Fibroblast of peridontal ligament (primary cell): ENCODE measurements around the gene PTPRD.

Source experiments
- DNase-seq: peaks from one replicate; pipeline ENCODE4 v3.0.0-alpha.2; 2010; ENCODE audit errors: extremely low read depth

The PTPRD gene

DNA sequence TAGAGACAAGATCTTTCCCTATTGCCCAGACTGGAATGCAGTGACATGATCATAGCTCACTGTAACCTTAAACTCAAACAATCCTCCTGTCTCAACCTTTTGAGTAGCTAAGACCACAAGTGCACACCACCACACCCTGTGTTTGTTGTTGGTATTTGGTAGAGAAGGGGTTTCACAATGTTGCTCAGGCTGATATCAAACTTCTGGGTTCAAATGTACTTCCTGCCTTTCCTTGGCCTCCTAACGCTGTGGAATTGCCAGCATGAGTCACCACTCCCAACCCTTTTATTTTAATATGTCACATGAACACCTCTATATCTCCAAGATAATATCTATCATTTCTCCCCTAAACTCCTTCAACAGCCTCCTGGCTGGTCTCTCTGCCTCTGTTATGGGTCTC, 719.0 kb downstream of the PTPRD start:
- no peak for DNase-seq

DNA sequence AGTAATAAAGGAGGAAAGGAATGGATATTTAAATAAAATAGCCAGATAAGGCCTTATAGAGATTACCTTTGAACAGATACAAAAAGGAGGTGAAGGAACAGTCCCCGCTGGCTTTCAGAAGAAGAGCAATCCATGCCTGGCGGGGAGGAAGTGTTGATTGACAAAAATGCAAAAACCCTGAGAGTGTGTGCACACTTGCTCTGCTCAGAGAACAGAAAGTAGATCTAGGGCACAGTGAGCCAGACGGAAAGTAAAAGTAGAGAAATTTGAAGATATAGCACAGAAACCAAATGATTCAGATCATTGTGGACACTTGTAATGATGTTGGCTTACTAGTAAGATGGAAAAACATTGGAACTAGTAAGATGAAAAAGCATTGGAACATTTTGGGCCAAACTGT, 720.6 kb downstream of the PTPRD start:
- DNase-seq, result no peak

DNA sequence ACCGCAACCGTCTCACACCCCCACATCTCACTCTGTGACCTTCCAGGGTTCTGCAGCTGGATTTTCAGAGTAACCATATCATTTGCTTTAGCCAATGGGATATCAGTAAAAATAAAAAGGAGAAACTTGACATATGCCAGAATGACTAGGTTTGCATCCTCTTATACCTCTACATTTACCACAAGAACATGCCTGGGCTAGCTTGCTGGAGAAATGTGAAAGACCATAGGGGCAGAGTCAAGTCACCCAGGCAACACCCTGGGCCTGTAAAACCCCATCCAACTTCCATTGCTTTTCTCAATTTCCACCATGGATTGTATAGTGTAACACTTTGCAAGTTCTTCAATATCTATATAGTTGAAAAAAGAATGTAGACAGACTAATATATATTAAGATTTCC, 731.1 kb downstream of the PTPRD start:
- no peak for DNase-seq

DNA sequence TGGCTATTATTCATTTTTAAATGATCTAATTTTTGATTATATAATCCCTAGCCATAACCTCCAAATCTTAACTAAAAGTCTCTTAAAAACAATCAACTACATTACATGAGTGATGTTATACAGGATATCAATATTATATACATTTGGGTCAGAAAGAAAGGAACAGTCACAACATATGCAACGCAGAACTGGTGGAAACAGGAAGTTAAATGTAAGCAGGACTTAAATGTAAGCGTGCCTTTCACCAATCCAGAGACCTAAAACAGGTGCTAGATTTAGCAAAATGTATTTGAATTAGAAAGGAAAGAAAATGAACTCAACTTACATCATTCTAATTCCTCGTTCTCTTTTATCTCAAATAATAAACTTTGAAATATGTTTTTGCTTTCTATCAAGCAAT, 738.5 kb downstream of the PTPRD start:
- DNase-seq, result no peak

DNA sequence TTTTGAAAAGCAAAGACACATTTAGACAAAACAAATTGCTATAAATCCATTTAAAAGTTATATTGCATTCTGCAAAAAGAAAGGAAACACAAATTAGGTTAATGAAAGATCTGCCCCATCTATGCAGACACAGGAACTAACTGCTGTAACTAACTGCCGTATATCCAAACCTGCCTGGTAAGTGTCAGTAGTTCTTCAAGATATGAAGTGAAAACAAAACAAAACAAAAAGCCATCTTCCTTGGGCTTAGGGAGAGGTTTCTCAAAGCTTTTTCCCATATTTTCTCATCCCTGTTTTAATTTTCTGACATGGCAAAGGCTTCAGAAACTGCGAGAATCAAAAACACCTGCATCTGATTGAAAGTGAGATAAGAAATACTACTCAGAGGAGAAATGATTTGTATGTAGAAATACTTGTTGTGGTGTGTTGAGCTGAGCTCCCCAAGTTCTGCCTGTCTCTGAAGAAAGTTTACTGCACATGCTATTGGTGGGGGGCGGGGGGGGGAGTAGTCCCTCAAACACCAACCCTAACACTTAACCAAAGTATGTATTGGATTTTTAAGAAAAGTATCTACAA, 750.5 kb downstream of the PTPRD start:
- no peak for DNase-seq

DNA sequence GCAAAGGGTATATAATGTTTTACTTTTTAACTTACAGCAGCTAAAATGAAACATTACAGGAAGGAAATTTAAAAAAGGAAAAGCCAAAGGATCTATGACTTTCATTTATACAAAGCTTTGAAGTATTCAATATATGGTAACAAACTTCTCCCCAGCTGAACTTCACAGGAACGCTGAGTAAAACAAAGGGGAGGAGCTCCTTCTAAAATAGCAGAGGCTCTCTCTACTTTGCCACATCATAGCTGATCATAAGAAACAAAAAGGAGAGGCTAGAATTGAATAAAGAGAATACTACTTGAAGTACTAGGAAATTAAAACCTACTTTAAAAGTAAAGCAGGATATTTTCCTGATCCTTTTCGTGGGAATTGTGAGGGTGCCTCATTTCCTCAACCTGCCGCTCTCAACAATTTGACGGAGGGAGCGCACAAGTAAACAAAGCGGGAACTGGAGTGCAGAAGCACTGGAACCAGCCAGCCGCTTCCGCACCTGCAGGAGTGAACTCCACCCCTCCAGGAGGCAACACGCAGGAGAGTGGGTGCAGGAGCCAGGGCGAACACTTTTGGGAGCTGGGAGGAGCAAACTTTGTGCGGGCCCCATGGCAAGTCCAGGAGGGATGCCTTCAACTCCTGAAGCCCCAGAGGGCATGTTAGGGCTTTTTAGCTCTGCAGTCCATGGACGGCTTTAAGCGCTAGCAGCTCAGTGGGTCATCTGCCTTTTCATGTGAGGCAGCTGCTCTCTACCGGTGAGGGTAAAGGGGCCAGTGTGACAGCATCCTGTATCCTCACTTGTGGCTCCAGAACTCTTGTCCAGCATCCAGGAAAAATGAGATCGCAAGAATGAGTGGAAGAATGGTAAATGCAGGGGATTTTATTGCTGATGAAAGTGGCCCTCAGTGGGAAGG, 757.4 kb downstream of the PTPRD start:
- no peak for DNase-seq

DNA sequence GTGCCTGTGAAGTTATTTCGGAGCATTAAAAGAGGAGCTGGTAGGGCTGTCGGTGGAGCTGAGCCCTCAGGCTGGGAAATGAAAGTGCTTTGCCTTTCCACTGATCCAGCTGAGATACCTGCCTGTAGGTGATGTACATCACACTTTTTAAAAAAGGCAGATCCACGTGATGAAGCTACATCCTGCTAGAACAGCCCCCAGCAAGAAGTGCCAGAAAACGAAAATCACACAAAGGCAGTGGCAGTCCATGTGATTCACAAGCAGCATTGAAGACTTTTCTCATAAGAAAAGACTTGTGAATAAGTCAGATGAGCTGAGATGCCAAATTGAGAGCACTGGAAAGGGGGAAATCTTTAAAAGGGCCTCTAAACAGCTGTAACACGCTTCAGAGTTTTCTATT, 765.1 kb downstream of the PTPRD start:
- no peak for DNase-seq

DNA sequence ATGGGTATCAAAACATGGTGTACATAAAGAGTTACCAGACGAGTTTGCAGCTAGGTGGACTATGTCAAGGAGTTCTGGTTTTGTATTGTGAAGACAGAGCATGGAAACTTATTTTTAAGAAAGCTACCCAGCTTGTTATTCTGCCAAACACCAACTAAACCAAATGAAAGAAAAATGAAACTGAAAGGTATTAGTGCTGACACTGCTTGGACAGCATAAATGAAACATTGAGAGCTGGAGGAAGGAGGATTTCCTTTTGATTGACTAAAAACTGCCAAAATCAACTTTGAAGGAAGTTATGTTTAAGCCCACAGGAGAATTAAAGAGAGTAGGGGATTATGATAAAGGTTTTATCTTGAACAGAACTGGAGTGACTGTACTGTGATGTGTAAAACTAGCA, 766.2 kb downstream of the PTPRD start:
- no peak for DNase-seq

DNA sequence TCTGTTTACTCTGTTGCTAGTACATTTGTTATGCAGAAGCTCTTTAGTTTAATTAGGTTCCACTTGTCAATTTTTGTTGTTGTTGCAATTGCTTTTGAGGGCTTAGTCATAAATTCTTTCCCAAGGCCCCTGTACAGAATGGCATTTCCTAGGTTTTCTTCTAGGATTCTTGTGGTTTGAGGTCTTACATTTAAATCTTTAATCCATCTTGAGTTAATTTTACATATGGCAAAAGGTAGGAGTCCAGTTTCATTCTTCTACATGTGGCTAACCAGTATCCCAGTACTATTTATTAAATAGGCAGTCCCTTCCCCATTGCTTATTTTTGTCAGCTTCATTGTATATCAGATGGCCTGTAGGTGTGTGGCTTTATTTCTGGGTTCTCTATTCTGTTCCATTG, 792.4 kb downstream of the PTPRD start:
- no peak for DNase-seq

DNA sequence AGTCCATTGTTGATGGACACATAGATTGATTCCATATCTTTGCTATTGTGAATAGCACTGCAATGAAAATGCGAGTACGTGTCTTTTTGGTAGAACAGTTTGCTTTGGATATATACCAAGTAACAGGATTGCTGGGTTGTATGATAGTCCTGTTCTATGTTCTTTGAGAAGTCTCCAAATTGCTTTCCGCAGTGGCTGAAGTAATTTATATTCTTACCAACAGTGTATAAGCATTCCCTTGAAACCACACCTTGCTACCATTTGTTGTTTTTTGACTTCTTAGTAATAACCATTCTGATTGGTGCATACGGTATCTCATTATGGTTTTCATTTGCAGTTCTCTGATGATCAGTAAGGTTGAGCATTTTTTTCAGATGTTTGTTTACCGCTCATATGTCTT, 792.9 kb downstream of the PTPRD start:
- DNase-seq, result no peak

DNA sequence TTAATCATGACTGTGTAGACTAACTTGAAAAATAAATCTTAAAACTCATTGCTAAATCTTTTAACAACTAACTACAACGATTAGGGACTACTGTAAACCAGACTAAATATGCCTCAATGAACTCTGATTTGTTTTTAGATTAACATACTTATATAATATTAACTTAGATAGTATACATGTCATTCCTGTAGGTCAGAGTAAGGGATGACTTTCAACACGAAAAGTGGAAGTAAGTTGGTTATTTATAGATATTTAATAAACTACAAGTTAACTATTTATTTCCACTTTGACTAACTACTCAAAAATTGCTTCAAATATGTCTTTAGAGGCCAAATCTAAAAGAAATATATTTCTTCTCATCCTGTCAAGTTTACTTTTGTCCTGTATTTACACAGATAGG, 795.6 kb downstream of the PTPRD start:
- DNase-seq, result no peak

DNA sequence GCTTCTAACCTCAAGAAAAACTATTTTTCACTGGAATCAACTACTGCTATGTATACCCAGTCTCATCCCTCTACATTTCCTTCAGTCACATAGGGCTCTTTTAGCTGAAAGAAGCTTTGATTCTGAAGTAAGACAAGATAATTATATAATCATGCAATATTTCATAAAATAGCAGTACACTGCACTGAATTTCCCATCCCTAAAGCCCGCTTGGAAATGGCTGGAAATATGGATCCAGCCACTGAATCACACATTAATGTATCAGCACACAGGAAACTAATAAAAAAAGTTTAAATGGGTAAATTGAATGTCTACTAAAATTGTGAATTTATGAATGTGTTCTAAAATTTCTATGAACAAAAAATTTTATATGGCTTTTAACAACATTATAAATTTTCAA, 808.7 kb downstream of the PTPRD start:
- DNase-seq, result no peak

DNA sequence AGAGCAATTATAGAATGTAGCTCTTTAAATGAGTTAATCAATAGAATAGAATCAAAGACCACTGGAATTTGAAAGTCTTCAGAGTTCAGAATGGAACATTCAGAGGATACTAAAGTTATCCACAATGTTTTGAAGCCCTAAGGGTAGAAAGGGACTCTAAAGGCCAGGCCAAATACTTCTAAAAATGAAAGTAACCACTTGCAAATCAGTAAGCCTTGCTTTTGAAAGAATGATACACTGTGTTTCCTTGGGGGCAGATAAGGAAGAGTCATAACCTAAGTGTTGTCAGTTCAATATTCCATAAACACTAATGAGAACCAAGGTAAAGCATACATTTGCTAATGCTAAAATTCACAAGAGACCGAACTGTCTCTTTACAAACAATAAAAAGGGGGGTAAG, 813.5 kb downstream of the PTPRD start:
- DNase-seq, result no peak

DNA sequence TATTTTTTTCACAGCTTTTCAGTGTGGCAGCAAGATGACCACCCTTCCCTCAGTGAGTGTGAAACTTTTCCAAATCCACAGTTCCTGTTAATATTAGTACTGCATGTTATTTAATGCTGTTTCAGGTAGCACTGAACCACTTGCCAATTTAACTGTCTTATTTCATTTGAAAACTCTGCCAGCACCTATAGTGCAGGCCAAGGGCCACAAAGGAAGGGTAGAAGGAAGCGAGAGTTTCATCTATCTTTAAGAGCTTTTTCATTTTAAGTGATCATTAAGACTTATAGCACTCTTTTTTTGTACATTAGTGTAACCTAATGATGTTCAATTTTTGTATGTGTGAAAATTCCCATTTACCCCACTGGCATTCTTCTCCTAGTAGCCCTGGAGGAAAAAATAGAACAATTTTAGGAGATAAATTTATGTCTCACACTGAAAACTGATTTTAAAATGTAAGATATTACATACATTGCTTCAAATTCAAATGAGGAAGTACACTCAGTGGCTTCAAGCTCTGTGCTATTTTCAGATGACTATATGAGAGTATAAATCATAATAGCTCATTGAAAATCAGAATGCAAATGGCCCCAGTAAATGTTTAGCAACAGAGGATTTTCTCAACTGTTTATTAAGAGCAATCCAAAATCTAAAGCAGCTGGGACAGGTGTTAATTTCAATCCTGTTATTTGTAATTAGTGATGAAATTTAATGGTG, 820.5 kb downstream of the PTPRD start:
- DNase-seq, result no peak

DNA sequence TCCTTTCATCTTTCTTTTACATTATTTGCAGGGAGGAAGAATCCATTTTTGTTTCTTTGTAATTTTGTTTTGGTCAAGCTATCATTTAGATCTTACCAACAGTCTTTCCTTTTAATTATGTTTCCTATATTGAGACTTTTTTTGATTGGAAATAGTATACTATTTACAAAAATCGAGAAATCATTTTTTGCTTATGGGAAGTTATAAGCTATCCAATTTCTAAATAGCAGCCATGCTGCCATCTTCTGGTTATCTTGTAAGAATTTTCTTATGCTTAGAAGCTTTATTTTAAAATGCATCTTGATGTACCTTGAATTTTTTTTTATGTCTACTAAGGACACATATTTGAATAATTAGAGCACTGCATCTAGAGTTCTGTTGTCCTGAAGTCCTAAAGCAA, 821.2 kb downstream of the PTPRD start:
- peak; percentile 4 for DNase-seq

DNA sequence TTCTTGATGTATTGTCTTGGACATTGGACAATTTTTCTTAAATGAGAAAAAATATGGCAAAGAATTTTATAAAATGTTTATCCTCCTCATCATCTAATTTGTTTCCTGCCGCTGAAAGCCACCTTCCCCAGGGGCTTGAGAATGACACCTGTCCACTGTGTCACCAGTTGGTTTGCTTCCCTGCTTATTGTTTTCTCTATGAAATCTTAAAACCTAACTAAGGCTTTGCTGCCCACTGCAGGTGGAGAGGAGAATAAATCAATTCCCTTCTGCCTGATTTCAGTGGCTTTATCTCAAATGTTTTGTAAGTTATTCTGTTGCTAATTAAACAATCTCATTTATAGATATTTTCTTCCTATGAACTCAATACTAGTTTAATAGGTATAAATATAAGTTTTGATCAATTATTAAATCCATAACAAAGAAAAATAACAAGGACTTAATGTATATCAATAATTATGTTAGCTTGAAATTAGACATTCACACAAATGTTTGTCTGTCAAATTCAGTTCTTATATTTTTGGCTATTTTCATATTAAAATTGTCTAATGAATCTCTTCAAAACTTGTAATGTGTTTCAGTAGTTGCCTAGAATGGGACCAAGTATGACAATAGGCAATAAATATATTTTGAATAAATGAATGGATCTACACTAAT, 822.5 kb downstream of the PTPRD start:
- DNase-seq, result peak; percentile 5

DNA sequence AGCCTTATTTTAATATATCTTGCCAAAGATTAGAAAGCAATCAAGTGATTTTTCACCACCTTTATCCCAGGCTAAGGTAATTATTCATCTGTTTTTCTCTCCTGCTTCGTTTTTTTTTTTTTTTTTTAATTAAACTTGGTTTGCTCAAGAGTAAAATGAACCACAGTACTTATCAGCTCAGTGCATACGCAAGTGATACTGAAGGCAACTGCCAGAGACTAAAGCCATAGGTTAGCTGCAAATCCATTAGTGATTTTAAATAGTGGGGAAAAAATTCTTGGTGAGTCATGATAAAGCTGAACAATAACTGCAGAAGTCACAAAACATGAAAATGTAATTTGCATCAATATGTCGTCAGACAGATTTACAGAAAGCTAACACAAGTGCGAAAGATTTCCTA, 829.1 kb downstream of the PTPRD start:
- DNase-seq, result no peak

DNA sequence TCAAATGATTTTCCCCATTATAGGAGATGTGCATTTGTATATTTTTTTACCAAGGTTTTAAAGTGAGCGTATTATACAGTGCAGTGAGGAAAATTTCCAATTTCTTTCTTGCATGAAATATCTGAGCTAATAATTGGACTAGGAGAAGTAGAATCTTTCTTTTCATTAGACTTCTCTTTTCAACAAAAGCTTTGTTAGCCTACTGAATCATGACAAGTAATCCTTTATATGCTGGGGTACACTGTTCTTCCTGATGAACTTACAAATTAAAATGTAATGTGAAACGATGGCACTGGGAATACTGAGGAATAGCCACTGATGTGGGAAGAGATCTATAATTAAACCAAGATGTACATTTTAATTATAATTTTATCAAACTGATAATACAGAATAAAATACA, 829.6 kb downstream of the PTPRD start:
- DNase-seq, result no peak

DNA sequence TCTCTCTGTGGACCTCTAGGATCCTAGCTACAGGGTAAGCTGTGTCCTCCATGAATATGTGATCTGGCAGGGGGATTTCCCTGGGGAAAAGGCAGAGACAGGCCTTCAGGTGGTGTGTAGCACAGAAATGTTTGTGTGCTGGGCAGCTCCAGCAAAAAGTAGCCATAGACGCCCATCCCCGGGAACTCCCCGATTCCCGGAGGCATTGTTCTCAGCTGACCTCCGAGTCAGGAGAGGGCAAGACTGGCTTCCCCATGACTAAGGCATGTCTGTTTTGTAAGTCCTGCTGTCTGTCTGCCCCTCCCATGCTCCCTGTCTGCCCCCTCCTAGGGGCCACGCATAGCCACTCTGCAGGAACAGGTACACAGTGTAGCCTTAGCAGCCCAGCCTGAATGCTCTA, 834.5 kb downstream of the PTPRD start:
- DNase-seq, result no peak

DNA sequence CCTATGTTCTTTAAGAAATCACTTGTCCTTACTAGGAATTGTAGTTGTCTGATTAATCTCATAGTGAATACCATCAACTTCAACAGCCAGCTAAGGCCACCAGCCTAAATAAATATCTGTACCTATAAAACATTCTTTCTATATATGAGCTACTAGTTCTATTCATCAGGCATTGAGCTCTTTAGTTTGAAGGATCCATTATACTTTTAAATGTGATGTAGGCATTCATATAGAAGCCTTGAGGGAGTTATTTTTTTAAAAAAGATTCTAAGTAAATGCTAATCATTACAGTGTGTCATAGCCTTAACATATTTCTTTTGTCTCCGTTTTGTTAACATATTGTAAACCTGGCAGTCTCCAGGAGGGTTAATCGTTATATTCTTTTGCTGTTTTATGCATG, 838.3 kb downstream of the PTPRD start:
- DNase-seq, result no peak

DNA sequence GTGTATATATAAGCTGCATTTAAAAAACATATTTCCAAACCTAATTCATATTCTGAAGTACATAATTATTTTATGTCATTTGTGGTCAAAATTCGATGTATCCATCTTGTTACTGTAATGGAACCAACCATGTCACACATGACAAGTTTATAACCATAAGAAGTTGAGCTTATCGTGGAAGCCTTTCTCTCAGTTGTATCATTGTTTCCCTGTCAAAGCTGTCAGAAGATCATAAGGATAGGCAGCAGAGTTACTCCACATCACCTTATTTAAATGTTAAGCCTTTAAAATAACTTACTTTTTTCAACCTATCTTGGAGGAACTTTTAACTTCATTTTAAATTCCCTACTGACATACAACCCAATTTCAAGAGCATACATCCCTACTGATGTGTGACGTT, 841.5 kb downstream of the PTPRD start:
- no peak for DNase-seq

DNA sequence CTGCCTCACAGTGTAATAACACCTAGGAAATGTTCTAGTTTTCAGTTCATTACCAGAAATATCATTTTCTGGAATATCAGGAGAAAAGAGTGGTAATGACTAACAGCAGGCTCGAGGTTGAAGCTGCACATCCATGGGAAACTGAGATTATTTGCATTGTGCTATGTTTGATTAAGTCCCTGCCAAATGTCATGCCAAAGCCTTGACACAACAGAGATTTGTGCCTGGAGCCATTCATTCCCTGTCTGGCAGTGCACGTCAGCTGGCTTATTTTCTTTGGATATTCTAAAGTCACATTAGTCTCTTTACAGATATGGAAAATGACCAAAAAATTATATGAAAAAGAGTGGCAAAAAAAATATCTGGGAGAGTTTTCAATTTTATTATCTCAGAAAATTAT, 848.0 kb downstream of the PTPRD start:
- DNase-seq, result no peak

DNA sequence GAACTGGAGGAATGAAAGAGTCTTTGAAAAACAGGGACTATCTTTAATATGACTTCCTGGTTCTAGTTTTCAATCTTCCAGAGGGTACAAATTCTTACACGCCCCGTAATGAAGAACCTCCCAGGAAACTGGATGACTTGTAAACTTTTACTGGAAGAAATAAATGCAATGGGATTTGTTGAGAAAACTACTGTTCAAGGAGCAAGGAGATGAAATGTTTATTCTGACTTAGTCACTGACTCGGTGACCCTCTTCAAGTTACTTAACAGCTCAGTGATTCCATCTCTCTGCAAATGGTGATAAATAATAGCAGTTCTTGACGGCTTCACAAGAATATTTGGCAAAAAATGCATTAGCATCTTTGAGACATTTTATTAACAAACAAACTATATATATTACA, 858.6 kb downstream of the PTPRD start:
- no peak for DNase-seq
